ENCODE results near the gene IQGAP2.

The IQGAP2 gene

GRCh38 chr5:76487821-76488220 lies 84.7 kb downstream of the IQGAP2 start:
- TF ChIP-seq, protein P1, sequence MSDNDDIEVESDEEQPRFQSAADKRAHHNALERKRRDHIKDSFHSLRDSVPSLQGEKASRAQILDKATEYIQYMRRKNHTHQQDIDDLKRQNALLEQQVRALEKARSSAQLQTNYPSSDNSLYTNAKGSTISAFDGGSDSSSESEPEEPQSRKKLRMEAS (IDR thresholded peaks at IDR 0.05): no peak
- TF ChIP-seq, protein P2, sequence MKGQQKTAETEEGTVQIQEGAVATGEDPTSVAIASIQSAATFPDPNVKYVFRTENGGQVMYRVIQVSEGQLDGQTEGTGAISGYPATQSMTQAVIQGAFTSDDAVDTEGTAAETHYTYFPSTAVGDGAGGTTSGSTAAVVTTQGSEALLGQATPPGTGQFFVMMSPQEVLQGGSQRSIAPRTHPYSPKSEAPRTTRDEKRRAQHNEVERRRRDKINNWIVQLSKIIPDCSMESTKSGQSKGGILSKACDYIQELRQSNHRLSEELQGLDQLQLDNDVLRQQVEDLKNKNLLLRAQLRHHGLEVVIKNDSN (IDR thresholded peaks at IDR 0.05): no peak
- TF ChIP-seq NFIC (IDR thresholded peaks at IDR 0.05) (no peak), EGR1 (IDR thresholded peaks at IDR 0.05) (no peak), TEAD4 (IDR thresholded peaks at IDR 0.05) (no peak), ZBTB7A (IDR thresholded peaks at IDR 0.05; ENCODE audit: low read depth) (no peak), YY1 (IDR thresholded peaks at IDR 0.05; ENCODE audit: low read depth) (no peak), TCF12 (IDR thresholded peaks at IDR 0.05; ENCODE audit: low read depth) (no peak), EP300 (IDR thresholded peaks at IDR 0.05; ENCODE audit: borderline replicate concordance) (no peak), TAF1 (IDR thresholded peaks at IDR 0.05; ENCODE audit: low read depth) (no peak), CREB1 (IDR thresholded peaks at IDR 0.05; ENCODE audit: low read depth) (no peak), CEBPB (IDR thresholded peaks at IDR 0.05) (no peak), FOXM1 (IDR thresholded peaks at IDR 0.05; ENCODE audit: borderline replicate concordance, low read depth) (no peak), RAD21 (IDR thresholded peaks at IDR 0.05; ENCODE audit: low read depth) (no peak)
- TF ChIP-seq, protein P3, sequence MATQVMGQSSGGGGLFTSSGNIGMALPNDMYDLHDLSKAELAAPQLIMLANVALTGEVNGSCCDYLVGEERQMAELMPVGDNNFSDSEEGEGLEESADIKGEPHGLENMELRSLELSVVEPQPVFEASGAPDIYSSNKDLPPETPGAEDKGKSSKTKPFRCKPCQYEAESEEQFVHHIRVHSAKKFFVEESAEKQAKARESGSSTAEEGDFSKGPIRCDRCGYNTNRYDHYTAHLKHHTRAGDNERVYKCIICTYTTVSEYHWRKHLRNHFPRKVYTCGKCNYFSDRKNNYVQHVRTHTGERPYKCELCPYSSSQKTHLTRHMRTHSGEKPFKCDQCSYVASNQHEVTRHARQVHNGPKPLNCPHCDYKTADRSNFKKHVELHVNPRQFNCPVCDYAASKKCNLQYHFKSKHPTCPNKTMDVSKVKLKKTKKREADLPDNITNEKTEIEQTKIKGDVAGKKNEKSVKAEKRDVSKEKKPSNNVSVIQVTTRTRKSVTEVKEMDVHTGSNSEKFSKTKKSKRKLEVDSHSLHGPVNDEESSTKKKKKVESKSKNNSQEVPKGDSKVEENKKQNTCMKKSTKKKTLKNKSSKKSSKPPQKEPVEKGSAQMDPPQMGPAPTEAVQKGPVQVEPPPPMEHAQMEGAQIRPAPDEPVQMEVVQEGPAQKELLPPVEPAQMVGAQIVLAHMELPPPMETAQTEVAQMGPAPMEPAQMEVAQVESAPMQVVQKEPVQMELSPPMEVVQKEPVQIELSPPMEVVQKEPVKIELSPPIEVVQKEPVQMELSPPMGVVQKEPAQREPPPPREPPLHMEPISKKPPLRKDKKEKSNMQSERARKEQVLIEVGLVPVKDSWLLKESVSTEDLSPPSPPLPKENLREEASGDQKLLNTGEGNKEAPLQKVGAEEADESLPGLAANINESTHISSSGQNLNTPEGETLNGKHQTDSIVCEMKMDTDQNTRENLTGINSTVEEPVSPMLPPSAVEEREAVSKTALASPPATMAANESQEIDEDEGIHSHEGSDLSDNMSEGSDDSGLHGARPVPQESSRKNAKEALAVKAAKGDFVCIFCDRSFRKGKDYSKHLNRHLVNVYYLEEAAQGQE (IDR thresholded peaks at IDR 0.05; ENCODE audit: low read depth): no peak

DNA sequence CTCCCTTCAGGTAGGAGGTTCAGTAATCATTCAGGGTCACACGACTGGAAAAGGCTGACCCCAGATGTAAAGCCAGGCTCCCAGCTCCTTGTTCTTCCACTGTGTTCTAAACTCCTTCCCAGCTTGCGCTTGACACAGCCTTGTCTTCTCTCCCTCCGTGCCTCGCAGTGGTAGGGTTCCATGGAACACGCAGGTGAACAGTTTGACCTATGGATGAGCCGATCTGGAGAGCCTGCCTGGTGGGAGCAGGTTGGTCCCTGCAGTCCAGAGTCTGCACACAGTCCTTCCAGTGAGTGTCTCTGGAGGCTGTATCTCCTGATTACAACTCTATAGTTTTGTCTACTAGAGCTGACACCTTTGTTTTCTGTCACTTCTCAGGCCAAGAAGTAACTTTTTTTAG lies 85.9 kb downstream of the IQGAP2 start:
- TF ChIP-seq, protein P2 (IDR thresholded peaks at IDR 0.05): no peak
- TF ChIP-seq CEBPB (IDR thresholded peaks at IDR 0.05) (no peak), FOXM1 (IDR thresholded peaks at IDR 0.05; ENCODE audit: borderline replicate concordance, low read depth) (no peak), NFIC (IDR thresholded peaks at IDR 0.05) (no peak), EGR1 (IDR thresholded peaks at IDR 0.05) (no peak), ZBTB7A (IDR thresholded peaks at IDR 0.05; ENCODE audit: low read depth) (no peak), CREB1 (IDR thresholded peaks at IDR 0.05; ENCODE audit: low read depth) (no peak), TCF12 (IDR thresholded peaks at IDR 0.05; ENCODE audit: low read depth) (no peak), YY1 (IDR thresholded peaks at IDR 0.05; ENCODE audit: low read depth) (no peak), EP300 (IDR thresholded peaks at IDR 0.05; ENCODE audit: borderline replicate concordance) (no peak), RAD21 (IDR thresholded peaks at IDR 0.05; ENCODE audit: low read depth) (no peak), TEAD4 (IDR thresholded peaks at IDR 0.05) (no peak), TAF1 (IDR thresholded peaks at IDR 0.05; ENCODE audit: low read depth) (no peak)
- TF ChIP-seq, protein P1 (IDR thresholded peaks at IDR 0.05): no peak
- TF ChIP-seq, protein P3 (IDR thresholded peaks at IDR 0.05; ENCODE audit: low read depth): no peak

DNA sequence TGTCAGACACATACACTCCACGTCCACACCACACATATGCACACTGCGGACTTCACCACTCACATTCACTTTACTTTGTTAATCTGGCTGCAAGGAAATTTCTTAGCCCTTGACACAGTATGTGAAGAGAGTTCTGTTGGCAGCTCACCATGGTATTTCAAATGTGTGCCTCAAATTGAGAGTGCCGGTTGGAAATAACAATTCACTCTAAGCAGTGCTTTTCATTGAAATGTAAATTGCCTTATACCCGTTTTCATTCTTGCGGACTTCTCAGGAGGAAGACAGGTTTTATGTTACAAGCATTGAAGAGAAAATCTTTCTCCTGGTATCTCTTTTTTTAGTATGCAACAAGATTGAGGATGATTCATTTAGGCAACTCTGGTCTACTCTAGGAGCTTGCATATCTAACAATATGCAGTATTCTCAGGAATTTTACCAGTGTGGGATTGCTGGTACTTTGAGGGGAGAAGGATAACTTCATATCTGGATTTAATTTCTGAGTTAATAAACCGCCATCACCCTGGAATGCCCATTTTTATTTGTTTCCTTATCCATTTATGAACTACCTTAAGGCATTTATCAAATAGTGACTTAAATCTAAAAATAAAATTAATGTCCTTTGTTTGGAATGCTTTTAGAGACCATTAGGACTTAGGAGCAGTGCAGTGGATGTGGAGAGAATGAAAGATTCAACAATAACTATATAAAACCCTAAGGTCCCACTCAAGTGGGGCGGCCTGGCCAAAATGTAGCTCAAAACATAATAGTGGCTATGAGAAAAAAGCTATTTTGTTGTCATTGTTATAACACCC lies 87.0 kb downstream of the IQGAP2 start:
- TF ChIP-seq CREB1 (IDR thresholded peaks at IDR 0.05; ENCODE audit: low read depth) (no peak), EP300 (IDR thresholded peaks at IDR 0.05; ENCODE audit: borderline replicate concordance) (no peak), CEBPB (IDR thresholded peaks at IDR 0.05) (no peak), YY1 (IDR thresholded peaks at IDR 0.05; ENCODE audit: low read depth) (no peak), NFIC (IDR thresholded peaks at IDR 0.05) (no peak), ZBTB7A (IDR thresholded peaks at IDR 0.05; ENCODE audit: low read depth) (no peak), TAF1 (IDR thresholded peaks at IDR 0.05; ENCODE audit: low read depth) (no peak), FOXM1 (IDR thresholded peaks at IDR 0.05; ENCODE audit: borderline replicate concordance, low read depth) (no peak), TEAD4 (IDR thresholded peaks at IDR 0.05) (no peak), RAD21 (IDR thresholded peaks at IDR 0.05; ENCODE audit: low read depth) (no peak), TCF12 (IDR thresholded peaks at IDR 0.05; ENCODE audit: low read depth) (no peak), EGR1 (IDR thresholded peaks at IDR 0.05) (no peak)
- TF ChIP-seq, protein P3 (IDR thresholded peaks at IDR 0.05; ENCODE audit: low read depth): no peak
- TF ChIP-seq, protein P1 (IDR thresholded peaks at IDR 0.05): no peak
- TF ChIP-seq, protein P2 (IDR thresholded peaks at IDR 0.05): no peak
